Measurements from ENCODE around the gene STK32B. TPM values are rescaled to one million over a fixed set of nuclear protein-coding genes. Genes with fewer than 3 reads are reported as not detected.
A peak's percentile ranks its signal among the peaks of the same experiment; 100 is the strongest.

STK32B gene
- total and polyA plus RNA-seq, 12 donors, result 0.16 to 6.8 (median 0.52) TPM

DNA sequence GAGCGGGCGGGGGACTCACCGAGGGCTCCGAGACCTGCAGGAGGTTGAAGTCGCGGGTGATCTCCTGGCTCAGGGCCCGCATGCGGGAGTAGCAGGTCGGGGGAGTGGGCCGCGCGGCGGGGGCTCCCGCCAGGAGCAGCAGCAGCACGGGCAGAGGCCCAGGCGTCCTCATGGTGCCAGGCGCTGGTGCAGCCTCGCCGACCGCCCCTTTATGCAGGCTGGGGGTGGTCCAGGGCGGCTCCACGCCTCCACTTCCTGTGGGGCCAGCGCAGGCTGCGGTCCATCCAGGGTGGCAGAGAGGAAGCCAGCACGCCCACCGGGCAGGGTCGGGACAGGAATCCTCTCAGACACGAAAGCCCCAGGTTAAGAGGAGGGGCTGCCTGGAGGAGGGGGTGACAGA lies 32.0 kb upstream of the STK32B start, which contains the start of gene CYTL1:
CYTL1 (minus strand) TSS at position 185 of the 400 bp plus-strand sequence; CDS start at position 172, 13 bp downstream.
- intact Hi-C loops (cut with DNase I), result no loop called here
- TF ChIP-seq, protein P1, sequence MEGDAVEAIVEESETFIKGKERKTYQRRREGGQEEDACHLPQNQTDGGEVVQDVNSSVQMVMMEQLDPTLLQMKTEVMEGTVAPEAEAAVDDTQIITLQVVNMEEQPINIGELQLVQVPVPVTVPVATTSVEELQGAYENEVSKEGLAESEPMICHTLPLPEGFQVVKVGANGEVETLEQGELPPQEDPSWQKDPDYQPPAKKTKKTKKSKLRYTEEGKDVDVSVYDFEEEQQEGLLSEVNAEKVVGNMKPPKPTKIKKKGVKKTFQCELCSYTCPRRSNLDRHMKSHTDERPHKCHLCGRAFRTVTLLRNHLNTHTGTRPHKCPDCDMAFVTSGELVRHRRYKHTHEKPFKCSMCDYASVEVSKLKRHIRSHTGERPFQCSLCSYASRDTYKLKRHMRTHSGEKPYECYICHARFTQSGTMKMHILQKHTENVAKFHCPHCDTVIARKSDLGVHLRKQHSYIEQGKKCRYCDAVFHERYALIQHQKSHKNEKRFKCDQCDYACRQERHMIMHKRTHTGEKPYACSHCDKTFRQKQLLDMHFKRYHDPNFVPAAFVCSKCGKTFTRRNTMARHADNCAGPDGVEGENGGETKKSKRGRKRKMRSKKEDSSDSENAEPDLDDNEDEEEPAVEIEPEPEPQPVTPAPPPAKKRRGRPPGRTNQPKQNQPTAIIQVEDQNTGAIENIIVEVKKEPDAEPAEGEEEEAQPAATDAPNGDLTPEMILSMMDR (IDR thresholded peaks at IDR 0.05), result no peak
- TF ChIP-seq POLR2A (IDR thresholded peaks at IDR 0.05), result no peak
- Histone ChIP-seq H3K27ac (no peak within 1 kb of the TSS), H3K27me3 (peaks cover 8% of the 10 kb centered on the region), H3K9me3 (replicated peaks in 1 of 3) (no peaks in the 10 kb centered on the region), H3K4me3 (peak within 1 kb of the TSS in 1 of 4 donors; percentile 28), H3K36me3 (replicated peaks in 1 of 2) (no peaks in the 10 kb centered on the region), H3K4me1 (replicated peaks in 1 of 2) (no peaks in the 10 kb centered on the region)
- WGBS, 4 donors, result 6 to 9% (median 7%) methylated on average over 8 to 28 of the region's 28 CpGs
- no peak for DNase-seq

DNA sequence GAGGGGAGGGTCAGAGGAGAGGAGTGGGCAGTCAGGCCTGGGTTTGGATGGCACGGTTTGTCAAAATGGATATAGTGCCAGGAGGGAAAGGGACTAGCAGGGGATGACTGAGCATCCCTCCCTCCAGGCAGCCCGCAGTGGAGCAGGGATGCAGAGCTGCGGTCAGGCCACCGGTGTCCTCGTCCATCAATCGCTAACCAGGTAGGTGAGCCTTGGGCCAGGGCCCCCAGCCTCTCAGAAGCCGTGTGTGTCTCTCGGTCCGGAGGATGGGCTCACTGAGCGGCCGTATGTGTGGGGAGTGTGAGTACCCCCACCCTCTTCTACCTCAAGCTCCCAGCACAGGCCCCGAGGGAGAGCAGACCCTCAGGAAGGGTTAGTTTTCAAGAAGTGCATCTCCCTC lies 31.5 kb upstream of the STK32B start:
- intact Hi-C loops (cut with DNase I), result no loop called here
- Histone ChIP-seq H3K27me3 (peaks cover 8% of the 10 kb centered on the region), H3K27ac (no peak overlapping the region), H3K9me3 (replicated peaks in 1 of 3) (no peaks in the 10 kb centered on the region), H3K4me1 (replicated peaks in 1 of 2) (no peaks in the 10 kb centered on the region), H3K4me3 (no peak overlapping the region), H3K36me3 (replicated peaks in 1 of 2) (no peaks in the 10 kb centered on the region)
- DNase-seq, result no peak
- no peak for TF ChIP-seq POLR2A (IDR thresholded peaks at IDR 0.05)
- TF ChIP-seq, protein P1 (IDR thresholded peaks at IDR 0.05), result no peak
- WGBS, 4 donors, result 54 to 77% (median 73%) methylated on average over 11 to 12 of the region's 12 CpGs

DNA sequence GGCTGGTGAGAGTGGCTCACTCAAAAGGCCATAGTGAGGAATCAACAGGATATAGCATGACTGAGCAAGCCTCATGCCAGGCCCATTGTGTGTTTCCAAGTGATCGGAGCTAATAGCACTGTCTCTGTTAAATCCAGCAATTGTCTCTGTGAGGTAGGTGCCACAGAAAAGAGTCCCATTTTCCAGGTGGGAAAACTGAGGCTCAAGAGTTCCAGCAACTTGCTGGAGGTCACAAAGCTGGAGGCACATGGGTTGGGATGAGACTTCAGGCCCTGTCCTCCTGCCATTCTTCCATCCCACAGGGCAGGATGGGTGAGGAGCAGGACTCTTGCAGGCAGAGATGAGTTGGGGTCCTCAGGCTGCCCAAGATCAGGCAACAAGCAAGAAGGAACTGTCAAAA lies 30.9 kb upstream of the STK32B start:
- no peaks in the 10 kb centered on the region for H3K36me3 ChIP-seq (replicated peaks in 1 of 2)
- H3K27me3 ChIP-seq, result peaks cover 8% of the 10 kb centered on the region
- H3K27ac ChIP-seq, result no peak overlapping the region
- 75 to 100% (median 84%) methylated on average over 1 of the region's 1 CpG for WGBS, 4 donors
- H3K9me3 ChIP-seq (replicated peaks in 1 of 3), result no peaks in the 10 kb centered on the region
- H3K4me3 ChIP-seq, result no peak overlapping the region
- DNase-seq, result no peak
- intact Hi-C loops (cut with DNase I), result no loop called here
- TF ChIP-seq POLR2A (IDR thresholded peaks at IDR 0.05), result no peak
- TF ChIP-seq, protein P1 (IDR thresholded peaks at IDR 0.05), result no peak
- H3K4me1 ChIP-seq (replicated peaks in 1 of 2), result no peaks in the 10 kb centered on the region

DNA sequence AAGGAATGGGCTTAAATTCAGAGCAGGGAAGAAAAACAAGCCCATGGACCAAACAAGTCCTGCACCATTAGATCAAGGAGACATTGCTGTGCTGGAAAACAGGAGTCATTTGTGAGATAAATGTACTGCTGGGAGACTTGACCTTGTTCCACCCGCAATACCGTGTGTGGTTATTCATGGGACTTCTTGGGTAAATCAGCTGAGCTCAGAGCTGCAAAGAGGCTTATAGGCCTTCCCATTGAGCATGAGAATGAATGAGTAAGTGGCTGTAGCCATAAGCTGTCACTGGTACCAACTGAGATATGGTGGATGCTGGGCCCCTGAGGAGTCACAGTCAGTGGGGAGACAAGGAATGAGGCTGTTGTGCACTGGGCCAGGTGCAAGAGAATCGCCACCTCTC lies 29.7 kb upstream of the STK32B start:
- intact Hi-C loops (cut with DNase I), result no loop called here
- no peaks in the 10 kb centered on the region for H3K4me1 ChIP-seq (replicated peaks in 1 of 2)
- 39 to 72% (median 61%) methylated on average over 3 of the region's 3 CpGs for WGBS, 4 donors
- DNase-seq, result no peak
- peaks cover 8% of the 10 kb centered on the region for H3K27me3 ChIP-seq
- H3K27ac ChIP-seq, result no peak overlapping the region
- TF ChIP-seq POLR2A (IDR thresholded peaks at IDR 0.05), result no peak
- TF ChIP-seq, protein P1 (IDR thresholded peaks at IDR 0.05), result no peak
- H3K4me3 ChIP-seq, result no peak overlapping the region
- no peaks in the 10 kb centered on the region for H3K36me3 ChIP-seq (replicated peaks in 1 of 2)
- H3K9me3 ChIP-seq (replicated peaks in 1 of 3), result no peaks in the 10 kb centered on the region
